Endometrium (tissue), 2 donors: ENCODE measurements around the gene BAX.

Experiments
- FAIRE-seq: peaks from 2 replicates; lab custom pipeline; 2012; peaks lifted over from hg19 to GRCh38; lab: Jason Lieb, UNC
- donor health status: control.
- donor health status: control.

The BAX gene

DNA sequence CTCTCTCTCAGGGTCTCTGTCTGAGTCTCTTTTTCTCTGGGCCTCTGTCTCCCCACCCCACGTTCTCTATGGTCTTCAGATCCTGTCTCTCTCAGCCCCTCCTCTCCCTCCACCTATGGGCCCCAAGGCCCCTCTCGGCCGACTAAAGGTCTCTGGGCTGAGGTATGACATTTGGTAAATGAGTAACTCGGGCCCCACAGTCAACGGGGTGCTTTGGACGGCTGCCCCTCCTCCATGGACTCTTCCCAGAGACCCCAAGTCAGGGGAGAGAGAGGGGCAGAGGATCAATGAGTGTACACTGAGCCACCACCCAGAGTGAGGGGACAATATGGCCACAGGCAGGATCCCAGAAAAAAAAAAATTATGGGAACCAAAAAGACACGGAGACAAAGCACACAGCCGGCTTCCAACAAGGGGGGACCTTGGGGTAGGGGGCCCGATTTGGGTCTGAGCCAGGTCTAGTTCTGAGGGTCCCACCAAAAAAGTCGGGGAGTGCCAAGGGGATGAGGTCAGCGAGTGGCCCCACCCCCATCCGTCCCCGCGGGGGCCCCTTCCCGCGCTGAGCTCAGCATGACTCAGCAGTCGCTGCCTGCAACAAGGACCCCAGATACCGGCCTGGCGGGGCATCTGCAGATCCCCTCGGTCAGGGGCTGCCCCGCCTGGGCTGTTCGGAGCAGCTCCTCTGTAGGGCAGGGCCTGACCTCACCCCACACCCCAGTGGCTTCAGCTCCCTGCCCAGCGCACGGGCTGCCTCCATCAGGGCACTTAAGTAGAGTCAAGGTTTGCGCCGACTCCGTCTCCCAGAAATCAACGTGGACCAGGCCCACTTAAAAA lies 8.9 kb downstream of the BAX start:
- FAIRE-seq = no peak

DNA sequence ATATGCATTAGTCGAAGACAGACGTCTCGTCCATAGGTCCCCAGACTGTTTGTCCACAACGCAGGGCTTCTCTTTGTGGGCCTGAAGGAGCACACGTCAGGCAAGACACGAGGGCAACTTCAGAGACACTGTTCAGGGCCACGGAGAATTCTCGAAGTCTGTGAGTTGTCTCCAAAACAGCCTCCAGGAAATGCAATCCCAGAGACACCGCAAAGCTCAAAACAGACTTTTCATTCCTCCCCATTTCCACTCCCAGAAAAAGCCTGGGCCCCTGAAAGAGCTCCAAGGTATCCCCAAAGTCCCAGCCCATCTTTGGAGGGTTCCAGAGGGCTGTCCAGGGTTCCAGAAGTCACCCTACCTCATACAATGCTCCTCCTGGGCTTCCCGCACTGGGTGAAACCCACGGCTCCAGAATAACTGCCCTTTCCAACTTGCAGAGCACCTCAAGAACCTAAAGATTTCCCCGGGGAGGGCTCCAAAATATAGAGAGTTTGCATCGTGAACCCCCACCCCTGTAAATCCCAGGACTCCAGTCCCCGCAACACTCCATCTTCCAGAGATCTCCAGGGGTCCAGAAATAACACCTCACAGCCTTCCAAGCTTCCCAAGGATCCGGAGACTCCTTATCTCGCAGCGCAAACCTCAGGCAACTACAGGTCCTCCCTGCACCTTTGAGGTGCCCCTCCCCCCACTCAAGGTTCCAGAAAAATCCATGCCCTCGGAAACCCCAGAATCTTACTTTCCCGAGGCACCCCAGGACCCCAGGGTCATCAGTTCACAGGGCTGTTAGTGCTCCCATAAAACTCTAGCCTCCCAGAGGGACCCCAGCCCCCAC lies 9.7 kb downstream of the BAX start:
- no peak for FAIRE-seq

DNA sequence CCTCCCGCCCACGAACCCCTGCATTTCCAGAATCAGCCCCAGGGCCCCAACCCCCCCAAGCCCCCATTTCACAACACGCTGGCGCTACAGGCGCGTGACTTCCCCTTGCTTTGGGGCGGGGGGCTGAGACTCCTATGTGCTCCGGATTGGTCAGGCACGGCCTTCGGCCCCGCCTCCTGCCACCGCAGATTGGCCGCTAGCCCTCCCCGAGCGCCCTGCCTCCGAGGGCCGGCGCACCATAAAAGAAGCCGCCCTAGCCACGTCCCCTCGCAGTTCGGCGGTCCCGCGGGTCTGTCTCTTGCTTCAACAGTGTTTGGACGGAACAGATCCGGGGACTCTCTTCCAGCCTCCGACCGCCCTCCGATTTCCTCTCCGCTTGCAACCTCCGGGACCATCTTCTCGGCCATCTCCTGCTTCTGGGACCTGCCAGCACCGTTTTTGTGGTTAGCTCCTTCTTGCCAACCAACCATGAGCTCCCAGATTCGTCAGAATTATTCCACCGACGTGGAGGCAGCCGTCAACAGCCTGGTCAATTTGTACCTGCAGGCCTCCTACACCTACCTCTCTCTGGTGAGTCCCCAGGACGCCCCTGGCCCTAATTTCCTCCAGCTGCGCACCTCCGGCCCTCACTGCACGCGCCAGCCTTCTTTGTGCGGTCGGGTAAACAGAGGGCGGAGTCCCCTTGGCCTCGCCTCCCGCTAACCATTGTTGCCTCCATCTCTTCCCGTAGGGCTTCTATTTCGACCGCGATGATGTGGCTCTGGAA lies 10.5 kb downstream of the BAX start, which contains the start of gene FTL:
FTL (plus strand) TSS at position 270 of the 766 bp plus-strand sequence; CDS start at position 469, 199 bp downstream.
- FAIRE-seq = peak; percentile 61

DNA sequence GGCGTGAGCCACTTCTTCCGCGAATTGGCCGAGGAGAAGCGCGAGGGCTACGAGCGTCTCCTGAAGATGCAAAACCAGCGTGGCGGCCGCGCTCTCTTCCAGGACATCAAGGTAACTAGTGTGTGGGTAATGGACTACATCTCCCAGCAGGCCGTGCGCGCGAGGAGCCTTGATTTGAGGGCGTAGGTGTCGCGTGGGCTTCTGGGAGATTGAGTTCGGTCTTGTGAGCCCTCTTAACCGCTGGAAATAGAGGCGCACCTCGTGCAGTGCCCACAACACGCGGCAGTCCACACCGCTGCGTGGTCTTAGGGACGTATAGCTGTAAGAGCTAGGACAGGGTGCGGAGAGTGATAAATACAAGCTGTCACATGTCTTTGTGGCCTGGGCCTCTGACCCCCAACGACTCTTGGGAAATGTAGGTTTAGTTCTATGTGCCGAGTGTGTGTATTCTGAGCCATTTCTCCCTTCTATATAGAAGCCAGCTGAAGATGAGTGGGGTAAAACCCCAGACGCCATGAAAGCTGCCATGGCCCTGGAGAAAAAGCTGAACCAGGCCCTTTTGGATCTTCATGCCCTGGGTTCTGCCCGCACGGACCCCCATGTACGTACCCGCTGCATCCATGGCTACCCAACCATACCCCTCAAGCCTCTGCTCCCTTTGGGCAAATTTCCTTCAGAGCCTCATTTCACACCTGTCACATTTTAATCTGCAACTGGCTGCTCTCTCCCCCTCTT lies 11.3 kb downstream of the BAX start:
- FAIRE-seq = no peak

DNA sequence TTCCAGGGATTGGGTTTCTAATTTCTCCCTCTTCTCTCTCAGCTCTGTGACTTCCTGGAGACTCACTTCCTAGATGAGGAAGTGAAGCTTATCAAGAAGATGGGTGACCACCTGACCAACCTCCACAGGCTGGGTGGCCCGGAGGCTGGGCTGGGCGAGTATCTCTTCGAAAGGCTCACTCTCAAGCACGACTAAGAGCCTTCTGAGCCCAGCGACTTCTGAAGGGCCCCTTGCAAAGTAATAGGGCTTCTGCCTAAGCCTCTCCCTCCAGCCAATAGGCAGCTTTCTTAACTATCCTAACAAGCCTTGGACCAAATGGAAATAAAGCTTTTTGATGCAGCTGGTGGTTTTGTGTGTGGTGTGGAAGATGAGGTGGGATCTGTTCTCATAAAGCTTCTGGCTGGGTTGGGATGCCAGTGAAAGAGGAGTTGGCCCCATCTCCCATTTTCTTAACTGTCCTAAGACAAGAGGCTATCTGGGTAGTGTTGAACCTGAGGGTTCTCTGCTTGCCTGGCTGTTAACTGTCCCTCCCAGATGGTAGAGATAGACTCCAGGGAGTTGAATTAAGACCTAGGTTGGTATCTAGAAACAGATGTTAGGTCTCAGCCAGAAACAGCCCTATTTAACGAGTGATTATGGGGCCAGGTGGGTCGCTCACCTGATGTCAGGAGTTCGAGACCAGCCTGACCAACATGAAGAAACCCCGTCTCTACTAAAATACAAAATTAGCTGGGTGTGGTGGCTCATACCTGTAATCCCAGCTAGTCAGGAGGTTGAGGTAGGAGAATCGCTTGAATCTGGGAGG lies 12.1 kb downstream of the BAX start:
- no peak for FAIRE-seq

DNA sequence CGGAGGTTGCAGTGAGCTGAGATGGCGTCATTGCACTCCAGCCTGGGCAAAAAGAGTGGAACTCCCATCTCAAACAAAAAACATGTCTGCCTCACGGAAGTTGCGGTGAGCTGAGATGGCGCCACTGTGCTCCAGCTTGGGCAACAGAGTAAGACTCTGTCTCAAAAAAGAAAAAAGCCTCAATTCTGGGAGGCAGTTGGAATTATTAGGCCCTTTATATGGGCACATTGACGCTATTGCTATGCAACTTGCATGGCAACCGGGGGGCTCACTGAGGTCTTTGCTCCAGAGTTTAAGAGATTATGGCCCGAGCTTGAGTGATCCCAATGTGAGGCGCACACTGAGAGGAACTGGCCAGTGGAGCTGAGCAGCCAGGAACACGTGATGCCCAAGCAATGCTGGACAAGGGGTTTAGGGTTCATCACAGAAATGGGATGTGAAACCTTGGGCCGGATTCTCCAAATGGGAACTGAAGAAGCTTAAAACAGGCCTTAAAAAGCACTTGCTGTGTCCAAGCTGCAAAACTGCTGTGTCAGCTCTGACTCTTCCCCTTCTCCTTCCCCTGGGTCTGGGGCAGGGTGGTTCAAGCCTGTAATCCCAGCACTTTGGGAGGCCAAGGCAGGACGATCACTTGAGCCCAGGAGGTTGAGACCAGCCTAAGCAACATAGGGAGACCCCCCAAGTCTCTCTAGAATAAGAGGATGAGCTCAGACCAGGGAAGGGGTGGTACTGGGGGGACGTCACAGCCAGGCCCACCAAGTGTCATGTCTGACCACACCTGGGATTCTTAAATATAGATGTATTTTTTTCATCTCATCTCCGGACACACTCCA lies 12.9 kb downstream of the BAX start:
- FAIRE-seq = no peak

DNA sequence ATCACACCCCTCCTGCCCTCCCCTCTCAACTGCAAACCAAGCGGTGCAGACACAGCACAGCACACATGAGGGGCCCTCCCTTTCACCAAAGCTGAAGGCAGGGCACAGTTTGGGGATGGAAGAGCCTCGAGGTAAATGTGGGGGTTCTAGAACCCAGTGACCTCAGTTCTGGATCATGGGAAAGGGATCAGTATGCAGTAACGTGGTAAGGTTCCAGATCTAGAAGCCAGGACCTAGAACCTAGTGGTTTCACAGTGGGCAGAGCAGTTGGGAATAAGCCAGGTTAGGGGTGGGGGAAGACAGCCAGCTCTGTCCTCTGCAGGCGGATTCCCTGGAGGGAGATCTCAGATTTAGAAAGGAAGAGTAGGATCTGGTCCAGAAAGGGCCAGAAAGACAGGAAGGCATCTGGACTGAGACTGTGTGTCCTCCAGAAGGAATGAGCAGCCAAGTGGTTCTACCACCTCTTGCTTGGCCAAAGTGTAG lies 13.5 kb downstream of the BAX start:
- no peak for FAIRE-seq

DNA sequence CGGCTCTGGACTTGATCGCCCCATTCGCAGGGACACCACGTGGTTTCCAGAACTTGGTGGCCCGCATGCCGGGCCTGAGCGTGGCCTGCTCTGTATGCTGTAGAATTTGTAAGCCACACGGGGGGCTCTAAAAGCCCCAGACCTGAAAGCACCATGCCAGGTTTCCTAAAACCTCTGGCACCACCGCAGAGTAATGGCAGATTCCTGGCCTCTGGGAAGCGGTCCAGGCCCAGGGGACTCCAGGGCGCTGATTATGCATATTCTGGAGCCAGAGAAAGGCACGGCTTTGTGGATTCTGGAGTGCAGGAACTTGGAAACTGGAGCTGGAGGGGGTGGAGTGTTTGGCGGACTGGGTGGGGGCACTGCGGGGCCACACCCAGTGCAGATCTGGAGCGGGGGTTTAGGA lies 14.1 kb downstream of the BAX start:
- no peak for FAIRE-seq

DNA sequence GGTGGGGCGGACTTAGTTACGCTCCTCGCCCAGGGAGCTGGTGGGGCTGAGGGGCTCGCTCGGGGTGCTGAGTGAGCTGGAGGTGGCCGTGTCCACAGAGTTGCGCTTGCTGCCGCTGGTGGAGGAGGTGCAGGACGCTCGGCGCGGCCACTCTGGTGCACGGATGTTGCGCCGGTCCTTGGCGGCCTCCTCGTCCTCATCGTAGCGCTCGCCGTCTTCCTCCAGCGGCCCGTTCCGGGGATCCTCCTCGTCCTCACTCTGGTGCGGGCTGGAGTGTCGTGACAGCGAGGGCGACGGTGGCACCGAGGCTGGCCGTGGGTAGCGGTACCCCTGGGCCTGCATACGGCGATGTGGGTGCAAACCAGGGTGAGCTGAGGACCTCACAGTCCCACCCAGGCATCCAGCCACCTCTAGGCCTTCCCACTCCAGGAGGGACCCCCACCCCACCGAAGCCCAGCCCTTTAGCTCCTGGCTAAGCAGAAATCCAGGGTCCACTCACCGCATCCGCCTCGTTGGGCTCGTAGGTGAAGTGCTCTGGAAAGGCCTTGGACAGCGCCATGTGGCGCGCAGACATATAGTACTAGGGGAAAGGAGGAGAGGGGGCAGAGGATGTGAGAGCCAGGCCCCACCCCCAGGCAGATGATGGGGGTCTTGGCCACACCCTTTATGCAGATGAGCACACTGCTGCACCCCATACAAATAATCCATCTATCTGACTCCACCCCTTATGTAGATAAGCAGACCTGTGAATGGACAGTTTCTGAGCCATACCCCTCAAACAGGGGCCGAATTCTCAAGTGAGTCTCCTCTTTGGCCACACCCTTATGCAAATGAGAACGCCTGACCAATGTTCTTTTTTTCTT lies 14.8 kb downstream of the BAX start:
- FAIRE-seq = no peak

DNA sequence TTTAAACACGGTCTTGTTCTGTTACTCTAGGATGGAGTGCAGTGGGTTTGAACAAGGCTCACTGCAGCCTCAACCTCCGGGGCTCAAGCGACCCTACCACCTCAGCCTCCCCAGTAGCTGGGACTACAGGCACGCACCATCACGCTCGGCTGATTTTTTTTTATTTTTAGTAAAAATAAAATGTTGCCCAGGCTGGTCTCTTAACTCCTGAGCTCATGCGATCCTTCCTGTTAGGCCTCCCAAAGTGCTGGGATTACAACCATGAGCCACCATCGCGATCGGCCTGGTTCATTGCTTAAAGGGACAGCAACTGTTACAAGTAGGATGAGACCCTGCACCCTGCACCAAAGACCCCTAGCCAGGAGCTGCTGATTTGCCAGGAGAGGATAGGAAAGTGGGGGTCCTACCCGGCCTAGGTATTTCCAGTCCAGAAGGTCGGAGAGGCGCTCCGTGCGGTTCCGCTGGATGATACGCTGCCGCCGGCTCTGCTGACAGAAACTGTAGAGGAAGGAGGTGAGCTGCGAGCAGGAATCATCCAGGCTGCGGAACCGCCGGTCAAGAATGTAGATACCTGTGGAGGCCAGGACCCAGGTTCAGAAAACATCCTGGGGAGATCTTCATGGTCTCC lies 15.6 kb downstream of the BAX start:
- FAIRE-seq = no peak

DNA sequence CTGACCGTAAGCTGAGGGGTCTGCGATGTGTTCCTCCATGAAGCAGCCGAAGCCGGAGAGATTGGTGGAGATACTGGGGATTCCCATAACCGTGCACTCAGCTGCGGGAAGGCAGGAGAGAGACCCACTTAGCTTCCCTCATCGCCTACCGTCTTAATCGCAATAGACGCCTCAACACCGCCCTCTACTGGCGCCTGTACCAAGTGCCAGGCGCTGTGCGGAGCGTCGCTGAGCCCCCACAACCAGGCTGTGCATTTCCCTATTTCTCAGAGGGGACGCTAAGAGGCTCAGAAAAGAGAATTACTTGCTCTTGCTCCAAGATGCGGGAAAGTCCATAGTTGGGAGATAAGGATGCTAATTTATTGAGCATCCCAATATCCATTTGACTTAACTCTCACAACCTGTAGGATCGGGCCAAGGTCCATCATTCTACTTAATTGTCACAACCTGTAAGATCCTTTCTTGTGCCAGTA lies 16.3 kb downstream of the BAX start:
- no peak for FAIRE-seq

DNA sequence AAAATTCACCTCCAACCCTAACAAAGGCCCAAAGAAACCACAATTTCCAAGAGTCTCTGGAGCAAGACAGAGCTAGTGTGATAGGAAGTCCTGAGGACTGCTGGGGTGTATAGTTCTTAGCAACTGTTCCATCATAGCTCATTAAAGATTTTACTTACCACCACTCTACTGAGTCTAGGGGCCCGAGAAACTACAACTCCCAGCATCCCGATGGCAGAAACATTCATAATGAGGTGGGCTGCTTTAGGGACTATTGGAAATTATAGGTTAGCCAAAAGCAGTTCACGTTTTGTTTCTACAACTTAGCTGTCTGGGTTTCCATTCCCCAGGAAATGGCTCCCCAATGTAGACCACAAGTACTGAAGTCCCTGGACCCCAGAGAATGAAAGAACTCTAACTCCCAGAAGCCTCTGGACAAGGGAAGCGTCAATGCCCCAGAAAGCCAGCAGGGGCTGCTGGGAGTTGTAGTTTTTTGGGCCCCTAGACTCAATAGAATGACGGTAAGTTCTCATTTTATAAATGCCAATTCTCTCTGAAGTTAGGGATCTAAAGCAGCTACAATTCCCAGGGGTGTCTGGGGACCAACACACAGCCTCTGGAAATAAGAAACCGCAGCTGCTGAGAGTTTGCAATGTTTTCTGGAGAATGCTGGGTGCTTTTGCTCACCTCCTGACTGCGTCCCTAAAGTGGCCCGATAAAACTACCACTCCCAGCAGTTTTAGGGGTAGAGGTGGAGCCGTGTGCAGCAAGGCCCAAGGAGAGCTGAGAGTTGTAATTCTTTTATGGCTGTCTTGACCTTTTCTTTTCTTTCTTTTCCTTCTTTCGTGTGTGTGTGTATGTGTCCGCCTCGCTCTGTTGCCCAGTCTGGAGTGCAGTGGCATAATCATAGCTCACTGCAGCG lies 21.5 kb downstream of the BAX start:
- no peak for FAIRE-seq

DNA sequence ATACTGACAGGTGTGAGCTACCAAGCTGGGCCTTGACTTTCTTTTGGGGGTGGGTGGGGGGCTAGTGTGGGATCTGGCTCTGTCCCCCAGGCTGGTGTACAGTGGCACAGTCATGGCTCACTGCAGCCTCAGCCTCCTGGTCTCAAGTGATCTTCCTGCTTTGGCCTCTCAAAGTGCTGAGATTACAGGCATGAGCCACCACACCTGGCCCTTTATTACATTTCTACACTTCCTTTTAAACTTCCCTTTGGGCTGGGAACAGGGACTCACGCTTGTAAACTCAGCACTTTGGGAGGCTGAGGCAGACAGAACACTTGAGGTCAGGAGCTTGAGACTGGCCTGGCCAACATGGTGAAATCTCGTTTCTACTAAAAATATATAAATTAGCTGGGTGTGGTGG lies 22.4 kb downstream of the BAX start:
- FAIRE-seq = no peak

DNA sequence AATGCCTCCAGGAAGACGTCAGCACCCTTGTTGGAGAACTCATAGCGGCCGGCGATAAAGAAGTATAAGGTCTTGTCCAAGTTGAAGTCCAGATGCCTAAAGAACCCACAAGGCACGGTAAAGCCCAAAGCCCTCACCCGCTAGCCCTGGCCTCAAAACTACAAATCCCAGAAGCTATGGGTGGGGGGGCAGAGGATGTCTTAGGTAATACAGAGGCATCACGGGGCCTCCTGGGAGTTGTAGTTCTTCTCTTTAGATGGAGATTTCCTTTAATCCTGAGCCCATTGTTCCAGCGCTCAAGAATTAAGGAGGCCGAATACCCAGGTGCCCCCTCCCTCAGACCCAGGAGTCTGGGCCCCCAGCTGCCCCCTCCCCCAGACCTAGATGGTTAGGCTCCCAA lies 27.6 kb downstream of the BAX start:
- no peak for FAIRE-seq

DNA sequence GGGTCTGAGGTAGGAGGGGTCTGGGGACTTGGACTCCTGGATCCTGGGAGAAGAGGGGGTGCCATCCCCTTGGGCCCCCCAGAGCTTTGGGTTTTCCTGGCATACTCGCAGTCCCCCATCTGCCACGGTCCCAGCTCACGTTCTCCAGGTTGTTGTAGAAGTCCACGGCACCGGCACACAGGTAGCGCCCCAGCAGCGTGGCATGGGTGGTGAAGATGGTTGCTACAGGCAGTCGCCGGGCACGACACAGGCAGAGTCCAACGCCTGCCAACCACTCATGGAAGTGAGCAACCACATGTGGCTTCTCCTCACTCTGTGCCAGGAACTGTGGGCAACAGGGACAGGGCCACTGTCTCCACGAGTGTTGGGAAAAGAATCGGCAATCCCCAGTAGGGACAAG lies 31.0 kb downstream of the BAX start:
- no peak for FAIRE-seq

DNA sequence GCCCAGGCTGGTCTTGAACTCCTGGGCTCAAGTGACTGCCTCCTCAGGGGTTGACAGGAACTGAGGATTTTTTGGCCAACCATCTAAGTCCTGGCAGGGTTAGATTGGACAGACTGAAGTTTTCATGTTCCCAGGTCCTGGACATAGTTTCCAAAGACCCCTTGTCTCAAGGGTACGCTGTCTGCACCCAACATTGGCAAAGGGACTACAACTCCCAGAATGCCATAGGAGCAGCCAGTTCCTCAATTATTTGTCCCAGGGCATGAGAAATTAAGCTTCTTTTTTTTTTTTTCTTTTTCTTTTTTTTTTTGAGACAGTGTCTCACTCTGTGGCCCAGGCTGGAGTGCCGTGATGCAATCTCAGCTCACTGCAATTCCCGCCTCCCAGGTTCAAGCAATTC lies 31.5 kb downstream of the BAX start:
- no peak for FAIRE-seq

DNA sequence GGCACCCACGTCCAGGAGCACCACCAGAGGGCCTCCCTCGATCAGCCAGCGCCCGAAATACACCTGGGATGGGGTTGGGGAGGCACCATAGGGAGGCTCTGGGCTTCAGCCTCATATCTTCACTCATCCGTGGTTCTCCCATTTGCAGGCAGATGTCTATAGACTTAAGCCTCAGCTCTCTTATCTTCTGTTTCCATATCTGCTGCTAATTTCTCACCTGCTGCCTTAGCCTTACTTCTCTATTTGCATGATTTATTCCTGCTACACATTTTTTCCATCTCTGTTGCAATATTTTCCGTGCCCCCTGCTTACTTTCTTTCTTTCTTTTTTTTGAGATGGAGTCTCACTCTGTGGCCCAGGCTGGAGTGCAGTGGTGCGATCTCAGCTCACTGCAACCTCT lies 32.6 kb downstream of the BAX start:
- no peak for FAIRE-seq
